SK-N-MC (cell line): ENCODE results near the gene BRICD5.

Experiments
- EZH2 ChIP-seq: fragments of 200-600 bp; sonication (generic); IDR thresholded peaks from one replicate; pipeline ENCODE4 v1.6.1; 2017; ENCODE audit warnings: antibody characterized with exemption
- FOXP2 ChIP-seq: optimal IDR thresholded peaks from 2 replicates; pipeline ENCODE3; 2011; ENCODE audit warnings: mild to moderate bottlenecking, moderate library complexity; ENCODE audit not compliant: insufficient read depth; ENCODE audit errors: extremely low read length, control extremely low read depth
- POLR2AphosphoS5 ChIP-seq: IDR thresholded peaks from 2 replicates; pipeline ENCODE4 v1.6.1; 2012; ENCODE audit warnings: mild to moderate bottlenecking, low read depth, low read length, borderline replicate concordance

DNA sequence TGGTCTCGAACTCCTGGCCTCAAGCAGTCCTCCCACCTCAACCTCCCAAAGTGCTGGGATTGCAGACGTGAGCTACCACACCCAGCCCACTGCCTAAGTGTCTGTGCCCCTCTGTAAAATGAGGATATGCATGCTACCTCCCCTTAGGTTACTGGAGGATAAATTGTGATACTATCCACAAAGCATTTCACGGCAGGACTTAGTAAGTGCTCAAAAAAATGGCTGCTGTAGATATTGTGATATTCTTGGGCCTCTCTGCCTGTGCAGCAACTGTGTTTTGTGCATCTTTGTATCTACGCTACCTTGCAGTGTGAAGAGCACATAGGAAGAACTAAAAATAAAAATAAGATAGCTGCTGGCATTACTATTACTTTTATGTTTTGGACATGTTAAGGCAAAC is 12.4 kb downstream of the BRICD5 start:
- TF ChIP-seq POLR2AphosphoS5 = no peak
- no peak for TF ChIP-seq EZH2
- no peak for TF ChIP-seq FOXP2
